Measurements from ENCODE around the gene CFAP299.

CFAP299 gene

GRCh38 chr4:80931631-80932081, 596.1 kb downstream of the CFAP299 start:
- TF ChIP-seq, protein P1, sequence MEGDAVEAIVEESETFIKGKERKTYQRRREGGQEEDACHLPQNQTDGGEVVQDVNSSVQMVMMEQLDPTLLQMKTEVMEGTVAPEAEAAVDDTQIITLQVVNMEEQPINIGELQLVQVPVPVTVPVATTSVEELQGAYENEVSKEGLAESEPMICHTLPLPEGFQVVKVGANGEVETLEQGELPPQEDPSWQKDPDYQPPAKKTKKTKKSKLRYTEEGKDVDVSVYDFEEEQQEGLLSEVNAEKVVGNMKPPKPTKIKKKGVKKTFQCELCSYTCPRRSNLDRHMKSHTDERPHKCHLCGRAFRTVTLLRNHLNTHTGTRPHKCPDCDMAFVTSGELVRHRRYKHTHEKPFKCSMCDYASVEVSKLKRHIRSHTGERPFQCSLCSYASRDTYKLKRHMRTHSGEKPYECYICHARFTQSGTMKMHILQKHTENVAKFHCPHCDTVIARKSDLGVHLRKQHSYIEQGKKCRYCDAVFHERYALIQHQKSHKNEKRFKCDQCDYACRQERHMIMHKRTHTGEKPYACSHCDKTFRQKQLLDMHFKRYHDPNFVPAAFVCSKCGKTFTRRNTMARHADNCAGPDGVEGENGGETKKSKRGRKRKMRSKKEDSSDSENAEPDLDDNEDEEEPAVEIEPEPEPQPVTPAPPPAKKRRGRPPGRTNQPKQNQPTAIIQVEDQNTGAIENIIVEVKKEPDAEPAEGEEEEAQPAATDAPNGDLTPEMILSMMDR (IDR thresholded peaks at IDR 0.05; ENCODE audit: extremely low read depth, insufficient read depth, missing control alignments): no peak
- in situ Hi-C loops (cut with MboI; ENCODE audit: low pct_unique_long_range_greater_than_20kb, low sequenced_read_pairs, unreplicated experiment): no loop called here
- DNase-seq (ENCODE audit: low spot score): no peak

DNA sequence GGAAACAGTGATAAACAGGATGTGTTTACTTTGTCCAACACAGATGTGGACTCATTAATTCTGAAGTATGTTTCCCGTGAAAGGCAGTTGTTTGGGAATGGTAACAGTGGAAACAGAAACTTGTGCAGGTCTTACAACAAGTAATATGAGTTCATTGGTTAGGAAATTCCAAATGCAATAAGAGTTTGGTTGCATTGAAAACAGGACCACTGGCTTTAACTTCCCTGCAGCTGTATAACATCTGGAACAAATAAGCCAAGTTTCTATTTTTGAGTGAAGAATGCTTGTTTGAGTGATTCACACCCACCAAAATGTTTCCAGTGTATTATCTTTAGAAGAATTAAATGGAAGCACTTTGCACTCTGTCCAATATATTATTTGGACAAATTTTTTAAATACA, 612.6 kb downstream of the CFAP299 start:
- no peak for DNase-seq (ENCODE audit: low spot score)
- TF ChIP-seq, protein P1 (IDR thresholded peaks at IDR 0.05; ENCODE audit: extremely low read depth, insufficient read depth, missing control alignments): no peak
- in situ Hi-C loops (cut with MboI; ENCODE audit: low pct_unique_long_range_greater_than_20kb, low sequenced_read_pairs, unreplicated experiment): no loop called here

DNA sequence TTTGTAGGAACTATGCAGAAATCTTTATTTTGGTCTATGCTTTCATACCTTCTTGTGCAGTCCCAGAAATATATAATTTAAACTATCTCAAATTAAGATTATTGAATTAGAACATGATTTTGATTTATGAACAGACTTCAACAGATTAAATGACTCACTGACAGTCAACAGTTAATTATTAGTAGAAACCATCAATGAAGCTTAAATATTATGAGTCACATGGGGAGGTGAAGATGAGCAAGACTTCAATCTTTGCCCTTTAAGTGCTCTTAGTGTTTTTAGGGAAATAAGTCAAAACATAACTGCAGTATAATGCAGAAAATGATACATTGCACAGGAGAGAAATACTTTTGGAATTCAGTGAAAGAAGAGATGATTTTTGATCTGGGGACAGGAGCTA, 613.5 kb downstream of the CFAP299 start:
- TF ChIP-seq, protein P1 (IDR thresholded peaks at IDR 0.05; ENCODE audit: extremely low read depth, insufficient read depth, missing control alignments): no peak
- in situ Hi-C loops (cut with MboI; ENCODE audit: low pct_unique_long_range_greater_than_20kb, low sequenced_read_pairs, unreplicated experiment): no loop called here
- DNase-seq (ENCODE audit: low spot score): no peak

DNA sequence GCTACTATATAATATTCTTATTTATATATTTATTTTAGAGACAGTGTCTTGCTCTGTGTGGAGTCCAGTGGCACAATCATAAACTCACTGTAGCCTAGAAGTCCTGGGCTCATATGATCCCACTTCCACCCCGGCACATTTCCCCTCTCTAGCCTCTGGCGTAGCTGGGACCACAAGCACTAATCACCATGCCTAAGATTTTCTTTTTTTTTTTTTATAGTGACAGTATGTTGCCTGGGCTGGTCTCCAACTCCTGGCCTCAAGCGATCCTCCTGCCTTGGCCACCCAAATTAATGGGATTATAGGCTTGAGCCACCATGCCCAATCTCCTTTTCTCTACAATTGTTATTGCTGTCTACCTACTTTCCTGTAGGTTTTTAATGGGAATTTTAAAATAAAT, 620.9 kb downstream of the CFAP299 start:
- TF ChIP-seq, protein P1 (IDR thresholded peaks at IDR 0.05; ENCODE audit: extremely low read depth, insufficient read depth, missing control alignments): no peak
- DNase-seq (ENCODE audit: low spot score): no peak
- in situ Hi-C loops (cut with MboI; ENCODE audit: low pct_unique_long_range_greater_than_20kb, low sequenced_read_pairs, unreplicated experiment): no loop called here

- DNase-seq (ENCODE audit: low spot score): no peak
- in situ Hi-C loops (cut with MboI; ENCODE audit: low pct_unique_long_range_greater_than_20kb, low sequenced_read_pairs, unreplicated experiment): no loop called here
- TF ChIP-seq, protein P1 (IDR thresholded peaks at IDR 0.05; ENCODE audit: extremely low read depth, insufficient read depth, missing control alignments): no peak
Measured at GRCh38 chr4:80963051-80963450, 627.5 kb downstream of the CFAP299 start.

- in situ Hi-C loops (cut with MboI; ENCODE audit: low pct_unique_long_range_greater_than_20kb, low sequenced_read_pairs, unreplicated experiment): no loop called here
- TF ChIP-seq, protein P1 (IDR thresholded peaks at IDR 0.05; ENCODE audit: extremely low read depth, insufficient read depth, missing control alignments): no peak
- no peak for DNase-seq (ENCODE audit: low spot score)
Measured at GRCh38 chr4:80967346-80967745, 631.8 kb downstream of the CFAP299 start.

DNA sequence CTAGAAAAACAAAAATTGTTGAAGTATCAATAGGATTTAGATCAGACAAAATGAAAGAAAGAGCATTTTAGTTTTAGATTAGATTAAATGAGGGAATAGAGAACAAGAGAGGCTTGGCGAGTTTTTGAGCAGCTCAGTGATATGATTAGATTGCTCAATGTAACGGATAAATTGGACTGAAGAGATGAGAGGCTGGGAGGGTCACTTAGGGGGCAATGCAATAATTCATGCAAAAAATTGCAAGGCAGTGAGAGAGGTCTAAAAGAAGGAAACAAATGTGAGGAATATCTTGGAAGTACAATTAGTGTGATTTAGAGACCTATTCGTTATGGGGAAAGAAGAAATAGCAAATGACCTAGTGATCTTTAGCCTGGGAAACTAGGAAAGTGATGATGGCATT, 644.7 kb downstream of the CFAP299 start:
- TF ChIP-seq, protein P1 (IDR thresholded peaks at IDR 0.05; ENCODE audit: extremely low read depth, insufficient read depth, missing control alignments): no peak
- in situ Hi-C loops (cut with MboI; ENCODE audit: low pct_unique_long_range_greater_than_20kb, low sequenced_read_pairs, unreplicated experiment): loop anchor here (10.0 kb wide), 1 partner anchor 615 kb away; no protein-coding TSS in a partner anchor
- DNase-seq (ENCODE audit: low spot score): no peak

All from GM13977 (cell line).